IPS DF 6.9 (cell line): Measurements from ENCODE around the gene DYNC1H1.
"Not testable (repeated sequence)": the region's sequence is repeated elsewhere in the genome, so short reads cannot be mapped to it uniquely, and the experiment has no call there.

Experiments
- DNase-seq: peaks from one replicate; pipeline ENCODE4 v3.0.0-alpha.2; 2013; ENCODE audit warnings: low read depth, low spot score
- H3K27ac ChIP-seq: one replicate; pipeline ENCODE4 v1.5.1; 2013; ENCODE audit warnings: low read length, control low read depth
- H3K27me3 ChIP-seq: 2 replicates; pipeline ENCODE4 v1.6.1; 2013; ENCODE audit warnings: mild to moderate bottlenecking, low read length; ENCODE audit not compliant: control insufficient read depth, insufficient read depth
- H3K36me3 ChIP-seq: 2 replicates; pipeline ENCODE4 v1.6.1; 2013; ENCODE audit warnings: low read length; ENCODE audit not compliant: control insufficient read depth, insufficient read depth
- H3K4me1 ChIP-seq: 2 replicates; pipeline ENCODE4 v1.6.1; 2013; ENCODE audit warnings: low read length; ENCODE audit not compliant: control insufficient read depth, insufficient read depth
- H3K4me3 ChIP-seq: 2 replicates; pipeline ENCODE4 v1.5.1; 2013; ENCODE audit warnings: mild to moderate bottlenecking, low read length
- H3K9me3 ChIP-seq: 2 replicates; pipeline ENCODE4 v1.6.1; 2013; ENCODE audit warnings: low read length, inconsistent platforms; ENCODE audit not compliant: control insufficient read depth, insufficient read depth
- WGBS: extraction: QIAGEN DNeasy Blood & Tissue Kit; methylation state at CpG from one replicate; pipeline ENCODE4 v1.1.7; 2013; ENCODE audit warnings: mixed read lengths, missing lambda C conversion rate; ENCODE audit not compliant: insufficient read length, insufficient coverage; 5-methylcytosine and 5-hydroxymethylcytosine counted together

Gene DYNC1H1

DNA sequence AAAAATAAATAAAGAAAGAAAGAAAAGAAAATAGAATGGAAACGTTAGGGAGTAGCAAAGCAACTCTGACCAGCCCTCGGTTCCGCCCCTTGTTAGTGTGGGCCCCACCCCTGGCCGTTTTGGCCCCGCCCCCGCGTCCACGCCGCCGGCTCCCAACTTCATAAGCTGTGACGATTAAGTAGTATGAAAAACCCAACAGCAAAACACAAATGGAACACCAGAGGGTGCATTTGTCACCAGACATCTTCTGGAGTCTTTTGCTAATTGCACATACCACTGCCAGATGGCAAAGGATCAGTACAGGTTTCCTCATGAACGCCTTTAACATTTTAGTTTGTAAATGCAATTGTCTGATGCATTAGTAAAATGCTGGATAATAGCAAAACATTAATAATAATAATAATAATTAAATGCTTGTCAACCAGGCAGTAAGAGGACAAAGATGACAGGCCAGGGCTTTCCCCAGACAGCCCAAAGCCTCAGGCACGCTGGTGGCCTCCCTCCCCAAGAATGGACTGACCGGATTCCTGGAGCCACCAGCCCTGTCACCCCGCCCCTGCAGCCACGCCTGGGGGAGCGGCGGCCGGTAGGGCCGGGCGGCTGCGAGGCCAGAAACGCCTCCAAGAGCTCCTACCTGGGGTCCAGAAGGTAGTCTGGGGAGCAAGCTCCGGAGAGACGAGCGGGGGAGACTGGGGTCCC, 98.9 kb downstream of the DYNC1H1 start:
- no peak for DNase-seq
- no peak overlapping the region for H3K27ac ChIP-seq
- no peaks in the 10 kb centered on the region for H3K9me3 ChIP-seq
- H3K4me3 ChIP-seq: no peak overlapping the region
- no peaks in the 10 kb centered on the region for H3K4me1 ChIP-seq
- H3K27me3 ChIP-seq: no peaks in the 10 kb centered on the region
- no peaks in the 10 kb centered on the region for H3K36me3 ChIP-seq
- WGBS: no CpG with 5 or more reads among the region's 26 CpGs

DNA sequence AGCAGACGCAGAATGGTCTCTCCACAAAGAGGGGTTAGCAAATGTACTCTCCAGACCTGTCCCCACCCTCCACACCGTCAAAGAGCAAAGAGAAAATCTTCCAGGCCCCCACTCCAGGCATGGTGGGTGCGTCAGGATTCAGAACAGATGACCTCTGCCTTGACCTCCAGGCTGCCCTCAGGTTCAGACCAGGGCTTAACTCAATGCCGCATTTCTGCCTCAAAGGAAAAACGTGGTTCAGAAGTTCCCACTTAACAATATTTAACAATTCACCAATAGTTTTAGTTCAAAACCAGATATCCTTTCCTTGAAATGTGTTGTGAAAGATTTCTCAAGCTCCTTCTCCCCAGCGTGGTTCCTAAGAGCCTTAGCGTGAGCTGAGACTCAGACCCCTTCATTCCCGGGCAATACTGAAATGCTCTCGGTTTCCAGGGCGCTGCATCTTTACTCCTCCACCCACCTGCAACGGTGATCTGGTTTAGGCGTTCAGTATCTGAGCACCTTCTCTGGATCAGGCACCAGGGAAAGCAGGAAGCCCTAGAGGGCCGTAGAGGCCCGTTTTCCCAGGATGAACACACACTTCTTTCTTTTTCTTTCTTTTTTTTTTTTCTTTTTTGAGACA, 99.5 kb downstream of the DYNC1H1 start:
- H3K27ac ChIP-seq: no peak overlapping the region
- no peaks in the 10 kb centered on the region for H3K27me3 ChIP-seq
- H3K4me3 ChIP-seq: no peak overlapping the region
- no peaks in the 10 kb centered on the region for H3K9me3 ChIP-seq
- no peak for DNase-seq
- WGBS: no CpG with 5 or more reads among the region's 14 CpGs
- H3K36me3 ChIP-seq: no peaks in the 10 kb centered on the region
- no peaks in the 10 kb centered on the region for H3K4me1 ChIP-seq

DNA sequence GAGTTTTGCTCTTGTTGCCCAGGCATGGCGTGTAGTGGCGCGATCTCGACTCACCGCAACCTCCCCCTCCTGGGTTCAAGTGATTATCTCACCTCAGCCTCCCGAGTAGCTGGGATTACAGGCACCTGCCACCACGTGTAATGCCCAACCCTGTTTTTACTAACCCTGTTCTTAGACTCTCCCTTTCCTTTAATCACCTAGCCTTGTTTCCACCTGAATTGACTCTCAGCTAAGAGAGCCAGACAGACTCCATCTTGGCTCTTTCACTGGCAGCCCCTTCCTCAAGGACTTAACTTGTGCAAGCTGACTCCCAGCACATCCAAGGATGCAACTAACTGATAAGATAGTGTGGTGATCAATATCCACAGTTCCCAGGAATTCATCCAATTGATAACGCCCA, 100.2 kb downstream of the DYNC1H1 start:
- H3K9me3 ChIP-seq, H3K4me1 ChIP-seq, DNase-seq, H3K27ac ChIP-seq, H3K27me3 ChIP-seq, H3K36me3 ChIP-seq, H3K4me3 ChIP-seq: not testable (repeated sequence)
- WGBS: no CpG with 5 or more reads among the region's 8 CpGs

DNA sequence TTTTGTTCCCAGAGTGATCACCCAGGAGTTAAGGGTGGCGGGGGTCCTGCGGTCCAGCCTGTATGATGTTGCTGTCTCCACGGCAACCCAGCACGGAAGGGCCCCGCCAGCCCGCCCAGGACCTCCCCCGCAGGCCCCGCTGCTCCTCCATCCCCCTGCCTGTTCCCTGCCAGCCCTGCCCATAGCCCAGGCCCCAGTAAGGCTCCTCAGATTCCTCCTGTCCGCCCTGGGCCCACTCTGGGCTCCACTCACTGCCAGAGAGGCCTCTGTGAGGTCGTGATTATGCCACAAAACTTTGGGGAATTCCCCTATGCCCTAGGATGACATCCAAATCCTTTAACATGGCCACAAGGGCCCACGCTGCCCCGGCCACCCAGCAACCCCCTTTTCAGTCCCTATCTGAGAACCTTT, 101.7 kb downstream of the DYNC1H1 start:
- Histone ChIP-seq H3K27ac (no peak overlapping the region), H3K4me1 (no peaks in the 10 kb centered on the region), H3K27me3 (no peaks in the 10 kb centered on the region), H3K9me3 (no peaks in the 10 kb centered on the region), H3K4me3 (no peak overlapping the region), H3K36me3 (no peaks in the 10 kb centered on the region)
- DNase-seq: no peak
- WGBS: no CpG with 5 or more reads among the region's 12 CpGs

DNA sequence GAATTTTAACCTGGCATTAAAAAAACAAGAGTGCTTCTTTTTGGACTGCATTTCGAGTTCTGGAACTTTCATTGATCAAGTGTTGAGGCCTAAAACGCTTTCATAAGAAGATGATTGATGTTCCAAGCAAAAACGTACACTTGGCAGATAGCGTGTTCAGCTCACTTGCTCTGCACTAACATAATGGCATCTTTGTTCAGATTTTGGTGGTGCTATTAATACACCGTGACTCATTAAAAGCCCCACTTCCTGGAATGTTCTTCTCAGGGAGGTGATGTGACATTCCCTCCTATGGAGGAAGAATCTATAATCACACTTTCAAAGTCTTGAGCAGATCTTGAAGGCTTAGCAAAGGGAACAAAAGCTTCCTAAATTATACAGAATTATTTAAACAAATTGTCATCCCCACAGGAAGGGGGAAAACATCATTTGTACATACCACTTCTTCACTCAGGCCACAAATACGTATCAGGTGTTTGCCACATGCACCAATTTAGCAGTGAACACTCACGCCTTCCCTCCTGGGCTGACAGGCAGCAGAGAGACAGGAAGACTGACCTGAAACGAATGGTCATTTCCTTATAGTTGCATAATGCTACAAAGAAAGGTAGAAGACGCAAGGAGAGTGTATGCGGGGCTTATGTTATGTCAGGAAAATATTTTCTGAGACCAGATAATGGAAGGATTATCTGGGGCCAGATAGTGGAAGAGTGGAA, 107.1 kb downstream of the DYNC1H1 start:
- H3K36me3 ChIP-seq: no peaks in the 10 kb centered on the region
- H3K4me1 ChIP-seq: no peaks in the 10 kb centered on the region
- no peak overlapping the region for H3K4me3 ChIP-seq
- no peaks in the 10 kb centered on the region for H3K9me3 ChIP-seq
- WGBS: no CpG with 5 or more reads among the region's 10 CpGs
- H3K27ac ChIP-seq: no peak overlapping the region
- no peaks in the 10 kb centered on the region for H3K27me3 ChIP-seq
- no peak for DNase-seq

DNA sequence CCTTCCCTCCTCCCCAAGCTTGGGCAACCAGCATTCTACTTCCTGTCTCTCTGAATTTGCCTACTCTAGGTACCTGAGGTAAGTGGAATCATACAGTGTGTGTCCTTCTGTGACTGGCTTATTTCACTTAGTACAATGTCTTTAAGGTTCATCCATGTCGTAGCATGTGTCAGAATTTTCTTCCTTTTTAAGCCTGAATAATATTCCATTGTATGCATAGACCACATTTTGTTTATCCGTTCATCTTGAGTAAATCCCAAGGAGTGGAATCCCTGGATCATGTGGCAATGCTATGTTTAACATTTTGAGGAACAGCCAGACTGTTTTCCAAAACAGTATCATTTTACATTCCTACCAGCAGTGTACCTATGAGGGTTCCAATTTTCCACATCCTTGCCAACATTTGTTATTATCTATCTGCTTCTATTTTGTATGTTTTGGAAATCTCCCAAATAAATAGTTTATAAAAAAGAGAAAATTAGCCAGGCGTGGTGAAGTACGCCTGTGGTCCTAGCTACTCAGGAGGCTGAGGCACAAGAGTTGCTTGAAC, 110.1 kb downstream of the DYNC1H1 start:
- no peaks in the 10 kb centered on the region for H3K27me3 ChIP-seq
- H3K4me3 ChIP-seq: no peak overlapping the region
- no CpG with 5 or more reads among the region's 4 CpGs for WGBS
- DNase-seq: no peak
- H3K36me3 ChIP-seq: peaks cover 4% of the 10 kb centered on the region; the same call in 1 of the 2 replicates
- no peaks in the 10 kb centered on the region for H3K4me1 ChIP-seq
- H3K9me3 ChIP-seq: no peaks in the 10 kb centered on the region
- H3K27ac ChIP-seq: no peak overlapping the region

DNA sequence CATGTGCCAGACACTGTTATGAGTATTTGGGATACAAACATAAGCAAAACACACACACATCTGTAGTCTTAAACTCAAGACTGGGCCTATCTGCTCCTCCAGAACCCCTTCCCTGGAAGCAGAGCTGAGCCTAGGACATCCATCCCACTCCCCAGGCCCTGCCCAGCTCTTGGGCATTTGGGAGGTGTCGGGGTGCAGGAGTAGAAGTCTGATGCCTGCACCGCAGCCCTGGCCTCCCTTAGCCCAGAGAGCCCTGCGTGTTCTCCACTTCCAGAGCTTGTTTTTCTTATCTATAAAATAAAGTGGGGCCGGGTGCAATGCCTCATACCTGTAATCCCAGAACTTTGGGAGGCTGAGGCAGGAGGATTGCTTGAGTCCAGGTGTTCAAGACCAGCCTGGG, 110.8 kb downstream of the DYNC1H1 start:
- Histone ChIP-seq H3K36me3 (peaks cover 8% of the 10 kb centered on the region; the same call in 1 of the 2 replicates), H3K27ac (no peak overlapping the region), H3K9me3 (no peaks in the 10 kb centered on the region), H3K27me3 (no peaks in the 10 kb centered on the region), H3K4me1 (no peaks in the 10 kb centered on the region), H3K4me3 (no peak overlapping the region)
- DNase-seq: no peak
- whole genome bisulfite sequencing: no CpG with 5 or more reads among the region's 4 CpGs

DNA sequence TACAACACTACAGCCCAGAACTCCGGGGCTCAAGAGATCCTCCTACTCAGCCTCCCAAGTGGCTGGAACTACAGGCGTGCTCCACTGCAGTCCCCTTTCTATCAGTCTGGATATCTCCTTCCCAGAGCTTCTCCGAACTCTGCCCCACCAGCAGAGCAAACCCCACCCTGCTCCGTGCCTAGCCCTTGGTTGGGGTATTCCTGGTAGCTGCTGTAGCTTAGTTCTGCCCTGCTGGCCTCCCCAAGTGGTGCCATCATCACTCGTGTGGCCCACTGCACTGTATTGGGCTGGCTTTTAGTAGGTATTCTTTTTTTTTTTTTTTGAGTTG, 113.0 kb downstream of the DYNC1H1 start:
- H3K4me3 ChIP-seq: no peak overlapping the region
- WGBS: no CpG with 5 or more reads among the region's 5 CpGs
- H3K27ac ChIP-seq: no peak overlapping the region
- H3K36me3 ChIP-seq: peaks cover 26% of the 10 kb centered on the region; the same call in 1 of the 2 replicates
- H3K27me3 ChIP-seq: no peaks in the 10 kb centered on the region
- no peak for DNase-seq
- no peaks in the 10 kb centered on the region for H3K9me3 ChIP-seq
- no peaks in the 10 kb centered on the region for H3K4me1 ChIP-seq

DNA sequence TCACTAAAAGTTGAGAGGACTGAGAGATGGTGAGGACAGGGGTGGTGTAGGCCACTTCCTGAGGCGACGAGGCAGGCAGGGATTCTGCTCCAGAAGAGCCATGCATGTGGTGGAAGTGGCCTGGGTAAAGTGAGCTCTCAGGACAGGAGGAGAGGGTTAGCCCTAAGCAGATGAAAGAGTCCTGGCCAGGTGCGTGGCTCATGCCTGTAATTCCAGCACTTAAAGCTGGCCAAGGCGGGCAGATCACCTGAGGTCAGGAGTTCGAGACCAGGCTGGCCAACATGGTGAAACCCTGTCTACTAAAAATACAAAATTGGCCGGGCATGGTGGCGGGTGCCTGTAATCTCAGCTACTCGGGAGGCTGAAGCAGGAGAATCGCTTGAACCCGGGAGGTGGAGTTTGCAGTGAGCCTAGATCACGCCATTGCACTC, 114.0 kb downstream of the DYNC1H1 start:
- DNase-seq, H3K4me1 ChIP-seq, H3K4me3 ChIP-seq, H3K27me3 ChIP-seq, H3K27ac ChIP-seq, H3K9me3 ChIP-seq: not testable (repeated sequence)
- WGBS: no CpG with 5 or more reads among the region's 11 CpGs
- peaks cover 34% of the 10 kb centered on the region; the same call in 1 of the 2 replicates for H3K36me3 ChIP-seq

DNA sequence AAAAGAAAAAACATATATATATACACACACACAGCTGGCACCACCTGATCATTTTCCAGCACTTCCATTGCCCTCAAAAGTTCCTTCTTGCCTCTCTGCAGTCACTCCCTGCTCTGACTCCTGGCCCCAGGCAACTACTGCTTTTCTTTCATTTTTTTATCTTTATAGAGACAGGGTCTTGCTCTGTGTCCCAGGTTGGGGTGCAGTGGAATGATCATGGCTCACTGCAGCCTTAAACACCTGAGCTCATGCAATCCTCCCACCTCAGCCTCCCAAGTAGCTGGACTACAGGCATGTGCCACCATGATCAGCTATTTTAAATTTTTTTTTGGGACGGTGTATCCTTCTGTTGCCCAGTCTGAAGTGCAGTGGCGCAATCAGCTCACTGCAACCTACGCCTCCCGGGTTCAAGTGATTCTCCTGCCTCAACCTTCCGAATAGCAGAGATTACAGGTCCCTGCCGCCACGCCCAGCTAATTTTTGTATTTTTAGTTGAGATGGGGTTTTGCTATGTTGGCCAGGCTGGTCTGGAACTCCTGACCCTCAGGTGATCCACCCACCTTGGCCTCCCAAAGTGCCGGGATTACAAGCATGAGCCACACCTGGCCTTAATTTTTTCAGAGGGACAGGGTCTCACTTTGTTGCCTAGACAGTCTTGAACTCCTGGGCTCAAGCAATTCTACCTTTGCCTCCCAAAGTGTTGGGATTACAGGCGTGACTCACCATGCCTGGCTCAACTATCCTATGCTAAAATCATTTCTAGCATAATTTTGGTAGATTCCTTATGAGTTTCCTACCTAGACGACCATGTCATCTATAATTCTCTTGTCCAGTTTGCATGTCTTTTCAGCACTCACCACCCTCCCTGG, 114.7 kb downstream of the DYNC1H1 start:
- peaks cover 37% of the 10 kb centered on the region; the same call in 1 of the 2 replicates for H3K36me3 ChIP-seq
- H3K4me3 ChIP-seq: no peak overlapping the region
- H3K27me3 ChIP-seq: no peaks in the 10 kb centered on the region
- no CpG with 5 or more reads among the region's 10 CpGs for WGBS
- no peaks in the 10 kb centered on the region for H3K4me1 ChIP-seq
- no peak overlapping the region for H3K27ac ChIP-seq
- no peak for DNase-seq
- H3K9me3 ChIP-seq: no peaks in the 10 kb centered on the region
